Pancreas (tissue), 10 donors: Measurements from ENCODE around the gene SLN. TPM values are rescaled to one million over a fixed set of nuclear protein-coding genes. Genes with fewer than 3 reads are reported as not detected.

Source experiments
- ATAC-seq, 4 donors: fragments of 200-7000 bp; cut with Tn5 transposase; one replicate each; pipeline versions ENCODE4 v1.8.0 to v1.9.1; 2020; ENCODE audit warnings: mild to moderate bottlenecking in 4 of 4, moderate library complexity in 4 of 4
- DNase-seq, 6 donors: peaks; one replicate each; pipeline ENCODE4 v3.0.0-alpha.2; 2020
- FAIRE-seq: peaks from 2 replicates; lab custom pipeline; 2012; peaks lifted over from hg19 to GRCh38; lab: Jason Lieb, UNC
- H3K27ac ChIP-seq, 4 donors: fragments of 200-600 bp; sonication (generic); 1 replicate in 3 of 4; 2 replicates in 1 of 4; pipeline versions ENCODE4 v1.5.0 to v1.8.0; 2020
- H3K27me3 ChIP-seq, 4 donors: fragments of 200-600 bp; one replicate each; pipeline ENCODE4 v1.8.0; 2021
- H3K36me3 ChIP-seq, 3 donors: fragments of 200-600 bp; sonication (generic) in 1 of 3; one replicate each; pipeline versions ENCODE4 v1.5.0 to v1.8.0; 2020 to 2021
- H3K4me1 ChIP-seq, 3 donors: fragments of 200-600 bp; one replicate each; pipeline ENCODE4 v1.8.0; 2021
- H3K4me3 ChIP-seq, 4 donors: fragments of 200-600 bp; sonication (generic) in 2 of 4; one replicate each; pipeline versions ENCODE4 v1.5.0 to v1.8.0; 2020 to 2021
- H3K9me3 ChIP-seq, 4 donors: fragments of 200-600 bp; one replicate each; pipeline ENCODE4 v1.8.0; 2021
- CTCF ChIP-seq, 4 donors: fragments of 200-600 bp; sonication (generic) in 3 of 4; IDR thresholded peaks; one replicate each; pipeline versions ENCODE4 v1.5.0 to v1.8.0; 2021; ENCODE audit warnings: antibody characterized with exemption in 4 of 4
- WGBS, 2 donors: extraction: QIAGEN DNeasy Blood & Tissue Kit; methylation state at CpG; one replicate each; pipeline ENCODE4 v1.1.7; 2013; 5-methylcytosine and 5-hydroxymethylcytosine counted together
- intact Hi-C, 3 donors: fragments of 100-400 bp; cut with DNase I; formaldehyde crosslinking; loops; one replicate each; pipeline versions ENCODE4 v1.11.1 to v1.14.2; 2022
- polyA plus RNA-seq, 2 donors: library from polyadenylated mRNA; stranded (reverse); fragments of 200-250 nt; gene quantifications; one replicate each; pipeline ENCODE4 v1.2.3, GENCODE V29; 2013
- total RNA-seq, 6 donors: library from RNA; stranded (reverse); fragmentation: NEBNext Ultra II Directional in 4 of 6; extraction: Animal tissue kit (Norgen Biotek cat#: 25700) in 4 of 6; gene quantifications; one replicate each; pipeline versions ENCODE4 v1.2.1 to v1.2.4, GENCODE V29; 2021 to 2023
- donor health status: healthy with polysubstance abuse.
- donor health status: DM: no; HTN: no; CAD: no; lungs with moderate emphysema.
- donor health status: DM: no; HTN: no; CAD: no.
- donor health status: control.
- donor health status: control.
- donor health status: Bipolar disorder and iron deficiency.
- donor health status: DM: yes; HTN: yes; CAD: no.
- donor health status: DM: no; HTN: no; CAD: no.
- donor health status: DM: no; HTN: no; CAD: no.
- donor health status: DM: yes; HTN: yes; CAD: no.

Gene SLN
- total and polyA plus RNA-seq, 8 donors, result 0.19 TPM; not detected in 7

DNA sequence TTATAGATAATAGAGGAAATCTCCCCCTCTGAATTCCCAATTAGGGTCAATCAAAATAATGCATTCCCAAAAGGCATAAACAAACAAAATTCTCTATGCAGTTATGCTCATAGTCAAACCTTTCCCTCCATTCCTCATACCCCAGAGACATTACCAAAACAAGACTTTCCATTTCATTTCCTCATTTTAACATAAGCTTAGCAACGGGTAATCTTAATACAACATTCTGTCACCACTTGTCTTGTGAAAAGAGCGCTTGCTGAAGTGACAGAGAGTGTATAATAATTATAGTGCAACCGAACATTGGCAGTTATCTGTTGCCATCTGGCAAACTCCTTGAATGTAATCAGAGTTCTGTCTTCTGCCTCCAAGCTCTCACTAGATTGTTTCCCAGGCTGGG lies 1.2 kb upstream of the SLN start:
- TF ChIP-seq CTCF (IDR thresholded peaks at IDR 0.05), result no peak
- no peak for FAIRE-seq
- Histone ChIP-seq H3K9me3 (no peaks in the 10 kb centered on the region), H3K4me3 (no peak overlapping the region), H3K4me1 (no peaks in the 10 kb centered on the region), H3K27me3 (no peaks in the 10 kb centered on the region), H3K36me3 (no peaks in the 10 kb centered on the region), H3K27ac (no peak overlapping the region)
- WGBS, 2 donors, result 30 to 36% methylated on average over 3 of the region's 3 CpGs
- intact Hi-C loops, result no loop called here
- no peak for ATAC-seq
- DNase-seq, result no peak

DNA sequence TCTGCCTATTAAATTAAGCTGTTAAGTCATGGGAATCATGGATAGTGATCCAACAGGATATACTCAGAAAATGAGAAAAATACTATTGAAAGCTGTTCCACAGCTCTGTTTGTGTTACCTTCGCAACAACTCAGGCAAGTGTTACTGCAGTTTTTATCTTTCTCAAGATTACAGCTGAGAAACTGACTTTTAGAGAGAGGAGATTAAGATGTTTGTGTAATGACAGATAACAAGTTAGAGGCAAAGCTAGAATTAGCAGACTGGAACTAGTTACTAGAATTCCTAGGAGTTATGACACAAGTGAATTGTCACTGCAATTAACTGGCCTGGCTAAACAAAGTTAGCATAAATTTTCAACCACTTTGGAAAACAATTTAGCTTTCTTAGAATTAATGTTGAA lies 1.6 kb downstream of the SLN start:
- H3K27ac ChIP-seq, result no peak overlapping the region
- no peaks in the 10 kb centered on the region for H3K27me3 ChIP-seq
- ATAC-seq, result no peak
- FAIRE-seq, result no peak
- DNase-seq, result no peak
- H3K4me3 ChIP-seq, result no peak overlapping the region
- intact Hi-C loops, result no loop called here
- 45 to 47% methylated on average over 1 of the region's 1 CpG for WGBS, 2 donors
- no peaks in the 10 kb centered on the region for H3K36me3 ChIP-seq
- TF ChIP-seq CTCF (IDR thresholded peaks at IDR 0.05), result no peak
- H3K9me3 ChIP-seq, result no peaks in the 10 kb centered on the region
- no peaks in the 10 kb centered on the region for H3K4me1 ChIP-seq

GRCh38 chr11:107708792-107709191 lies 3.1 kb downstream of the SLN start:
- Histone ChIP-seq H3K9me3 (no peaks in the 10 kb centered on the region), H3K36me3 (no peaks in the 10 kb centered on the region), H3K27ac (no peak overlapping the region), H3K27me3 (no peaks in the 10 kb centered on the region), H3K4me3 (no peak overlapping the region), H3K4me1 (no peaks in the 10 kb centered on the region)
- TF ChIP-seq CTCF (IDR thresholded peaks at IDR 0.05), result no peak
- ATAC-seq, result no peak
- FAIRE-seq, result no peak
- DNase-seq, result no peak
- 85 to 87% methylated on average over 3 of the region's 3 CpGs for WGBS, 2 donors
- intact Hi-C loops, result no loop called here

DNA sequence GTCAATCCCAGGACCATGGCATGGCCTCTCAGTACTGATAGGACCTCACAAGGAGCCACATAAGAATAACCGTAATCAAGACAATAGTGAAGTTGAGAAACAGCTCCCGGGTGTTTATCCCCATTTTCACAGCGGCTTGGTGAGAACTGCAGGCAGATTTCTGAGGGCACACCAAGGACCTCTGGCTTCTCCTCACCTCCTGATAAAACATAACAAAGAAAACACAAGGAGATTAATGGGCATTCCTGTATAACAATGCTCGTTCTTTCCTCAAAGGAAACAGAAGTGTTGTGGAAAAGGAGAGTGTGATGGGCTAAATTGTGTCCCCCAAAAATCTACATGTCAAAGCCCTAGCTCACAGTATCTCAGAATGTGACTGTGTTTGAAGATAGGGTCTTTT lies 4.0 kb downstream of the SLN start:
- H3K36me3 ChIP-seq, result no peaks in the 10 kb centered on the region
- ATAC-seq, result no peak
- no peaks in the 10 kb centered on the region for H3K4me1 ChIP-seq
- no peaks in the 10 kb centered on the region for H3K27me3 ChIP-seq
- intact Hi-C loops, result no loop called here
- H3K9me3 ChIP-seq, result no peaks in the 10 kb centered on the region
- no peak overlapping the region for H3K27ac ChIP-seq
- FAIRE-seq, result no peak
- no peak for TF ChIP-seq CTCF (IDR thresholded peaks at IDR 0.05)
- WGBS, 2 donors, result 42 to 49% methylated on average over 4 of the region's 4 CpGs
- no peak for DNase-seq
- no peak overlapping the region for H3K4me3 ChIP-seq

DNA sequence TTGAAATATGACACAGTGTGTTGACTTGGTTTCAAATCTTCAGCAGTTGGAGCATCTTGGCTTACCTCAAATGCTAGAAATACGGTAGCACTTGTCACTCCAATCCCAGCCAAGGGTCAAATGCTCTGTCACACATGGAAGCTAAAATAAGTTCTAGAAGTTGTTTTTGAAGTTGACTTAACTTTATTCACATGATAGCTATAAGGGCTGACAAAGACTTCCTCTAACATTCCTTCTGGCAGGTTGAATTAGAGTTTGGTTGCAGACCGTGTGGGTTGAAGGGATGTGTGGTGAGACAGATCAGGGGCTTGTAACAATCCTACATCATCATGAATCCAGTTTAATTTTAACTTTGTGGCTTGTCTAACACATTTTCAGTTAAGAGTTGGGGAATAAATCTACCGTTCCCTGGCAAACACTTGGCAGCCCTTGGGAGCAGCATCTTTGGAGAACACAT lies 4.6 kb downstream of the SLN start:
- Histone ChIP-seq H3K4me3 (no peak overlapping the region), H3K4me1 (no peaks in the 10 kb centered on the region), H3K27me3 (no peaks in the 10 kb centered on the region), H3K27ac (no peak overlapping the region), H3K36me3 (no peaks in the 10 kb centered on the region), H3K9me3 (no peaks in the 10 kb centered on the region)
- DNase-seq (no peak), ATAC-seq (no peak), FAIRE-seq (no peak)
- TF ChIP-seq CTCF (IDR thresholded peaks at IDR 0.05), result no peak
- WGBS, 2 donors, result 71 to 74% methylated on average over 3 of the region's 3 CpGs
- intact Hi-C loops, result no loop called here
